Measurements from ENCODE around the gene BORCS5. TPM values are rescaled to one million over a fixed set of nuclear protein-coding genes. Genes with fewer than 3 reads are reported as not detected.

BORCS5 gene
- total RNA-seq, 1 donor from 2014 or later = 13.3 TPM

DNA sequence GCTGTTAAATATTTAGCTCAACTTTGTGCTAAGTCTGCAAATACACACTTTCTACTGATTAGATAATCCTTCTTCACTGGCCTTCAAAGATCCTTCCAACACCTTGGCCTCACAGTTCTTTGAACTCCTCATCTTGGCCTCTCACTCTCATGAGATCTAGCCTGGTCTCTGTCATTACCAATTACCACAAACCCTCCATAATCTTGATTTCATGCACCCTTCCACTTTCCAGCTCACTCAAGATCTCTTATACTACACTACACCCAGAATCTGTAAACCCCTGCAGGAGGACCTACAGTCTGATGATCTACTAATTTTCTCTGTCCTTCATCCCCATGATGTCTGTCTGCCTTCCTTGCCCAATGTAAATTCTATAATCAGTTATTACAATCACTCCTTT lies 134.7 kb downstream of the BORCS5 start:
- Histone ChIP-seq H4K20me1 (ENCODE audit: low read depth) (no peaks in the 10 kb centered on the region), H3K27ac (no peak overlapping the region), H3K79me2 (ENCODE audit: low read depth) (no peaks in the 10 kb centered on the region), H3K36me3 (no peaks in the 10 kb centered on the region), H3K4me3 (no peak overlapping the region), H3K4me1 (peaks cover 7% of the 10 kb centered on the region), H3K9ac (no peak overlapping the region), H3K27me3 (no peaks in the 10 kb centered on the region), H2AFZ (replicated peaks) (no peak overlapping the region), H3K9me3 (ENCODE audit: low read depth) (no peaks in the 10 kb centered on the region), H3K4me2 (no peak overlapping the region), H3F3A (ENCODE audit: low read depth) (no peaks in the 10 kb centered on the region)
- H3K4me3 Mint-ChIP-seq = no peak overlapping the region
- H3K27me3 Mint-ChIP-seq (ENCODE audit: insufficient read depth, low read depth) = no peaks in the 10 kb centered on the region
- no peak overlapping the region for H3K27ac Mint-ChIP-seq
- DNase-seq (ENCODE audit: low spot score) = no peak
- TF ChIP-seq EZH2 (IDR thresholded peaks at IDR 0.05) = no peak
- no peak for TF ChIP-seq CTCF (IDR thresholded peaks at IDR 0.05)
- no peak for TF ChIP-seq EZH2phosphoT487 (IDR thresholded peaks at IDR 0.05)
- no peaks in the 10 kb centered on the region for H3K9me3 Mint-ChIP-seq
- no peaks in the 10 kb centered on the region for H3K4me1 Mint-ChIP-seq
- no peaks in the 10 kb centered on the region for H3K36me3 Mint-ChIP-seq

GRCh38 chr12:12492547-12492946 lies 135.7 kb downstream of the BORCS5 start:
- Histone ChIP-seq H4K20me1 (ENCODE audit: low read depth) (no peaks in the 10 kb centered on the region), H3K9me3 (ENCODE audit: low read depth) (no peaks in the 10 kb centered on the region), H3K4me1 (peaks cover 13% of the 10 kb centered on the region), H3K27ac (no peak overlapping the region), H3F3A (ENCODE audit: low read depth) (no peaks in the 10 kb centered on the region), H3K36me3 (no peaks in the 10 kb centered on the region), H3K27me3 (no peaks in the 10 kb centered on the region), H2AFZ (replicated peaks) (no peak overlapping the region), H3K4me2 (no peak overlapping the region), H3K4me3 (no peak overlapping the region), H3K9ac (no peak overlapping the region), H3K79me2 (ENCODE audit: low read depth) (no peaks in the 10 kb centered on the region)
- Mint-ChIP-seq H3K27me3 (ENCODE audit: insufficient read depth, low read depth) (no peaks in the 10 kb centered on the region), H3K27ac (no peak overlapping the region), H3K9me3 (no peaks in the 10 kb centered on the region), H3K4me1 (no peaks in the 10 kb centered on the region), H3K4me3 (no peak overlapping the region), H3K36me3 (no peaks in the 10 kb centered on the region)
- TF ChIP-seq CTCF (IDR thresholded peaks at IDR 0.05) (no peak), EZH2 (IDR thresholded peaks at IDR 0.05) (no peak), EZH2phosphoT487 (IDR thresholded peaks at IDR 0.05) (no peak)
- DNase-seq (ENCODE audit: low spot score) = no peak

DNA sequence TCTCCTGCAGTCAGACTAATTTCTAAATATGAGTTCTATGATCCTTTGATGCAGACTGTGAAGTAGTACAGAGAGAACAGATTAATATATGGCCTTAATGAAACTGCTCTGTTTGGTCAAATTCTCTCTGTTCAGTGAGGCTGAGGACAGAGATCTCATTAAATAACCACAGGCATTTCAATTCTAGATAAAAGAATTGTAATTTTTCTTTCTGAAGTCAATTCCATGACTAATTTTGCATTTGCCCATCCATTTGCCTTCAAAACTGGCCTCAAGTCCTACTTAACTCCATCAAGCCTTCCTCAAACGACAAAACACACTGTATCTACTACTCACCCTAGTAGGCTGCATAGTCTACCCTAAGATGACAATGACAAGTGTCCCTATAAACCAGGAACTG lies 138.7 kb downstream of the BORCS5 start:
- no peak overlapping the region for H3K9ac ChIP-seq

More for the DNA sequence above, 138.7 kb downstream of the BORCS5 start:
- Histone ChIP-seq H3K27me3 (no peaks in the 10 kb centered on the region), H3K4me3 (no peak overlapping the region), H4K20me1 (ENCODE audit: low read depth) (no peaks in the 10 kb centered on the region), H2AFZ (replicated peaks) (no peak overlapping the region), H3K4me1 (peaks cover 13% of the 10 kb centered on the region), H3K79me2 (ENCODE audit: low read depth) (no peaks in the 10 kb centered on the region), H3K4me2 (no peak overlapping the region), H3K27ac (no peak overlapping the region), H3K36me3 (no peaks in the 10 kb centered on the region), H3F3A (ENCODE audit: low read depth) (no peaks in the 10 kb centered on the region), H3K9me3 (ENCODE audit: low read depth) (no peaks in the 10 kb centered on the region)
- no peak for TF ChIP-seq EZH2phosphoT487 (IDR thresholded peaks at IDR 0.05)
- no peak for TF ChIP-seq CTCF (IDR thresholded peaks at IDR 0.05)
- no peak for TF ChIP-seq EZH2 (IDR thresholded peaks at IDR 0.05)
- Mint-ChIP-seq H3K27ac (no peak overlapping the region), H3K9me3 (no peaks in the 10 kb centered on the region), H3K4me3 (no peak overlapping the region), H3K36me3 (peaks cover 2% of the 10 kb centered on the region), H3K27me3 (ENCODE audit: insufficient read depth, low read depth) (no peaks in the 10 kb centered on the region), H3K4me1 (no peaks in the 10 kb centered on the region)
- no peak for DNase-seq (ENCODE audit: low spot score)

Data from neural progenitor cell (in vitro differentiated cells).